B cell (primary cell): ENCODE results near the gene MREG. TPM values are rescaled to one million over a fixed set of nuclear protein-coding genes. Genes with fewer than 3 reads are reported as not detected.

Experiments
- ATAC-seq: fragments of 200-7000 bp; cut with Tn5 transposase; one replicate; pipeline ENCODE4 v1.10.0; 2021; ENCODE audit warnings: low read depth, mild to moderate bottlenecking, moderate number of reproducible peaks, moderate library complexity
- CTCF ChIA-PET: fragments of 350-600 bp; sonication (Branson Sonifier 250); formaldehyde crosslinking; loops from one replicate; lab custom pipeline; 2021; ENCODE audit warnings: antibody characterized with exemption, inconsistent platforms; lab: Charles Lee
- POLR2A ChIA-PET: fragments of 350-600 bp; sonication (Branson Sonifier 250); formaldehyde crosslinking; loops from one replicate; lab custom pipeline; 2021; ENCODE audit warnings: antibody characterized with exemption; lab: Charles Lee
- DNase-seq: peaks from one replicate; pipeline ENCODE4 v3.0.0; 2013
- H2AFZ ChIP-seq: 2 replicates; pipeline ENCODE4 v1.6.1; 2012; ENCODE audit warnings: mild to moderate bottlenecking, low read depth, low read length; ENCODE audit not compliant: insufficient read depth, poor library complexity, severe bottlenecking
- H3K27ac ChIP-seq, 2 donors: 1 replicate in 1 of 2; 2 replicates in 1 of 2; pipeline ENCODE4 v1.5.1; 2012 to 2013; ENCODE audit warnings: low read length in 2 of 2, mild to moderate bottlenecking in 2 of 2, moderate library complexity in 1 of 2
- H3K27me3 ChIP-seq, 4 experiments: fragments of 200-600 bp in 1 of 4; sonication (generic) in 1 of 4; replicated peaks in 1 of 4; 1 replicate in 2 of 4; 2 replicates in 2 of 4; pipeline versions ENCODE4 v1.6.1 to v1.7.0; 2013 to 2016; ENCODE audit warnings: low read length in 3 of 4, mild to moderate bottlenecking in 2 of 4, mixed read lengths in 1 of 4, moderate library complexity in 1 of 4; ENCODE audit not compliant: insufficient read depth in 4 of 4, control insufficient read depth in 3 of 4; ENCODE audit errors: control extremely low read depth in 1 of 4
- H3K36me3 ChIP-seq, 2 experiments: replicated peaks in 1 of 2; 1 replicate in 1 of 2; 2 replicates in 1 of 2; pipeline versions ENCODE4 v1.6.1 to v1.7.1; 2013; ENCODE audit warnings: low read length in 1 of 2; ENCODE audit not compliant: insufficient read depth in 2 of 2, control insufficient read depth in 1 of 2; ENCODE audit errors: control extremely low read depth in 1 of 2, extremely low read depth in 1 of 2
- H3K4me1 ChIP-seq, 2 donors: fragments of 200-600 bp in 1 of 2; sonication (generic) in 1 of 2; 1 replicate in 1 of 2; 2 replicates in 1 of 2; pipeline versions ENCODE4 v1.5.1 to v1.6.1; 2013 to 2017; ENCODE audit warnings: low read length in 2 of 2; ENCODE audit not compliant: control insufficient read depth in 2 of 2, insufficient read depth in 2 of 2
- H3K4me2 ChIP-seq: replicated peaks from 2 replicates; pipeline ENCODE3; 2012; ENCODE audit warnings: mild to moderate bottlenecking, low read depth, low read length; ENCODE audit not compliant: poor library complexity, severe bottlenecking
- H3K4me3 ChIP-seq, 5 experiments: fragments of 200-600 bp in 1 of 5; sonication (generic) in 1 of 5; 1 replicate in 3 of 5; 2 replicates in 2 of 5; pipeline versions ENCODE4 v1.5.1 to v1.7.0; 2011 to 2016; ENCODE audit warnings: low read length in 4 of 5, mild to moderate bottlenecking in 4 of 5, low read depth in 2 of 5, control low read depth in 1 of 5, moderate library complexity in 1 of 5; ENCODE audit not compliant: insufficient read depth in 1 of 5; ENCODE audit errors: control extremely low read depth in 1 of 5, extremely low read depth in 1 of 5
- H3K79me2 ChIP-seq: fragments of 200-600 bp; sonication (generic); one replicate; pipeline ENCODE4 v1.6.0; 2016; ENCODE audit warnings: low read length; ENCODE audit not compliant: control insufficient read depth, insufficient read depth
- H3K9ac ChIP-seq: fragments of 200-600 bp; sonication (generic); 2 replicates; pipeline ENCODE4 v1.6.1; 2017; ENCODE audit warnings: mild to moderate bottlenecking, low read length, moderate library complexity
- H3K9me3 ChIP-seq, 3 donors: one replicate each; pipeline versions ENCODE4 v1.6.1 to v1.7.1; 2013; ENCODE audit warnings: low read length in 2 of 3; ENCODE audit not compliant: control insufficient read depth in 2 of 3, insufficient read depth in 1 of 3; ENCODE audit errors: control extremely low read depth in 1 of 3
- H4K20me1 ChIP-seq: 2 replicates; pipeline ENCODE4 v1.6.0; 2012; ENCODE audit warnings: mild to moderate bottlenecking, low read length; ENCODE audit not compliant: insufficient read depth, control insufficient read depth, poor library complexity, severe bottlenecking
- H3K27ac Mint-ChIP-seq: one replicate; pipeline ENCODE4 v1.8.0; 2021; ENCODE audit warnings: mixed read lengths
- H3K27me3 Mint-ChIP-seq: one replicate; pipeline ENCODE4 v1.8.0; 2021; ENCODE audit warnings: mixed read lengths
- H3K4me1 Mint-ChIP-seq: one replicate; pipeline ENCODE4 v1.8.0; 2021; ENCODE audit warnings: mixed read lengths
- H3K4me3 Mint-ChIP-seq: one replicate; pipeline ENCODE4 v1.8.0; 2021; ENCODE audit warnings: mixed read lengths
- H3K9me3 Mint-ChIP-seq: one replicate; pipeline ENCODE4 v1.8.0; 2022; ENCODE audit warnings: mixed read lengths; ENCODE audit not compliant: insufficient read depth
- EZH2 ChIP-seq: IDR thresholded peaks from 2 replicates; pipeline ENCODE4 v1.6.1; 2012; ENCODE audit warnings: borderline replicate concordance, low read depth, mild to moderate bottlenecking, moderate library complexity, low read length; ENCODE audit not compliant: insufficient read depth, poor library complexity, severe bottlenecking
- WGBS: methylation state at CpG from one replicate; pipeline ENCODE4 v1.1.5; 2013; ENCODE audit warnings: missing lambda C conversion rate; ENCODE audit not compliant: insufficient coverage; 5-methylcytosine and 5-hydroxymethylcytosine counted together
- intact Hi-C: fragments of 100-400 bp; cut with micrococcal nuclease; formaldehyde crosslinking; loops from one replicate; pipeline ENCODE4 v1.10.0; 2022
- polyA plus RNA-seq: library from polyadenylated mRNA; depleted of rRNA; stranded (reverse); fragments of >200 nt; gene quantifications from 2 replicates; pipeline ENCODE4 v1.2.3, GENCODE V29; 2012
- total RNA-seq, 2 donors: library from RNA; stranded (reverse); fragments of 120-200 nt in 1 of 2; gene quantifications; 1 replicate in 1 of 2; 2 replicates in 1 of 2; pipeline versions ENCODE4 v1.2.3 to v1.2.4, GENCODE V29; 2013 to 2022
- TF ChIP-seq, protein P1 (sequence below): fragments of 200-600 bp; IDR thresholded peaks from one replicate; pipeline ENCODE4 v1.8.0; 2022; ENCODE audit warnings: antibody characterized with exemption, mild to moderate bottlenecking

Gene MREG
- total and polyA plus RNA-seq, 2 donors (not counting 1 experiment from before 2014, with no cell fraction given), result 2.1 to 5.7 TPM

DNA sequence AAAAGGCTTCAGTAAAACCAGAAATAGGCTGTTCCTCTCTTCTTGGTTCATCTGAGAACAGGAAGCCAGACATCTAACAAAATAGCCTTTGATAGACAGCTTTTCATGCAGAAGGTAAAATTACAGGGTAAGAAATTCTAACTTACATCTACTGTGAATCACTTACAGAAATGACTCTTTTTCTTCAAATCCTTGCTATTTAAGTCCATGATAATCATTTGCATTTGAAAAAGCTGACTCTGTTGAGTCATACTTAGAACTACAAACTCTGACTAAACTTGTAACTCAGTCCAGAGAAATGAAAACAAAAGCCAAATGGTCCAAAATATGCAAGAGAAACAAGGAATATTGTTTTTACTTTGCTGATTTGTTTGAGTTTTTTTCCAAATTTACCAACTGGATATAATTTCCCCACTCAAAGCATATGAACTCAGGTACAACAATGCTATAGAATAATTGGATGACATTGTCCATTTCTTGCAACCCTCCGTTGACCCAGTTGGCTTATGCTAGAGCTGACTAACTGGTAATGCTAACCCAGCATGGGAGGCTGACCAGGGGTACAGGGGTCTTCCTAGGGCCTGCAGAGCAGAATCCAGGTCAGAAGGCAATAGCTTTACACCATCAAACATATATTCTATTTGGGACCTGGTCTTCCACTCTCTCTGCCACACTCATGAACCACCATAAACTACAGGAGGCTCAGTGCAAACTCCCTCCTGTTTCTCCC lies 18.8 kb upstream of the MREG start:
- no peak for ATAC-seq
- POLR2A ChIA-PET, result no interaction called here
- no peak overlapping the region for H3K27ac Mint-ChIP-seq

DNA sequence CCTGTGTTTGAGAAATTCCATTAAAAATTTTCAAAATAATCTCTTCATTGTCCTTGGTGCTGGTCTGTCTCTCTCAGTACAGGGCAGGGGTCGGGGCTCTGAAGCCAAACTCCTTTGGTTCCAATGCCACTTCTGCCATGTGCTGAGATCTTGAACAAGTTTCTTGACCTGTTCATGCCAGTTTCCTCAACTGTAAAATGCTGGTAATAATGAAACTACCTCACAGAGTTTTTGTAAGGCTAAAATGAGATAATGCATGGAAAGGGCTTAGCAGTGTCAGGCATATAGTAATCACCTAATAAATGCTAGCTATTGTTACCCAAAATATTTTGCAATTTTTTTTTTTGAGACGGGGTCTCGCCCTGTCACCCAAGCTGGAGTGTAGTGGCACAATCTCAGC lies 16.9 kb upstream of the MREG start:
- 80% methylated on average over 1 of the region's 3 CpGs for WGBS

More for the DNA sequence above, 18.8 kb upstream of the MREG start:
- H4K20me1 ChIP-seq, result no peaks in the 10 kb centered on the region
- no peak overlapping the region for H3K4me2 ChIP-seq
- no peaks in the 10 kb centered on the region for H3K9me3 Mint-ChIP-seq
- H3K27me3 ChIP-seq, result no peaks in the 10 kb centered on the region
- H3K27ac ChIP-seq, result no peak overlapping the region
- peaks cover 0 to 5% of the 10 kb centered on the region in 2 donors for H3K4me1 ChIP-seq
- DNase-seq, result no peak
- H3K4me1 Mint-ChIP-seq, result peaks cover 8% of the 10 kb centered on the region
- H3K36me3 ChIP-seq, result peaks cover 0 to 4% of the 10 kb centered on the region in 2 experiments
- H2AFZ ChIP-seq, result no peak overlapping the region
- intact Hi-C loops, result loop anchor here (10.0 kb wide), 1 partner anchor 1683 kb away; no protein-coding TSS in a partner anchor
- H3K9ac ChIP-seq, result no peak overlapping the region
- H3K27me3 Mint-ChIP-seq, result no peaks in the 10 kb centered on the region
- TF ChIP-seq, protein P1, sequence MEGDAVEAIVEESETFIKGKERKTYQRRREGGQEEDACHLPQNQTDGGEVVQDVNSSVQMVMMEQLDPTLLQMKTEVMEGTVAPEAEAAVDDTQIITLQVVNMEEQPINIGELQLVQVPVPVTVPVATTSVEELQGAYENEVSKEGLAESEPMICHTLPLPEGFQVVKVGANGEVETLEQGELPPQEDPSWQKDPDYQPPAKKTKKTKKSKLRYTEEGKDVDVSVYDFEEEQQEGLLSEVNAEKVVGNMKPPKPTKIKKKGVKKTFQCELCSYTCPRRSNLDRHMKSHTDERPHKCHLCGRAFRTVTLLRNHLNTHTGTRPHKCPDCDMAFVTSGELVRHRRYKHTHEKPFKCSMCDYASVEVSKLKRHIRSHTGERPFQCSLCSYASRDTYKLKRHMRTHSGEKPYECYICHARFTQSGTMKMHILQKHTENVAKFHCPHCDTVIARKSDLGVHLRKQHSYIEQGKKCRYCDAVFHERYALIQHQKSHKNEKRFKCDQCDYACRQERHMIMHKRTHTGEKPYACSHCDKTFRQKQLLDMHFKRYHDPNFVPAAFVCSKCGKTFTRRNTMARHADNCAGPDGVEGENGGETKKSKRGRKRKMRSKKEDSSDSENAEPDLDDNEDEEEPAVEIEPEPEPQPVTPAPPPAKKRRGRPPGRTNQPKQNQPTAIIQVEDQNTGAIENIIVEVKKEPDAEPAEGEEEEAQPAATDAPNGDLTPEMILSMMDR, result no peak
- TF ChIP-seq EZH2, result no peak
- H3K9me3 ChIP-seq, result no peaks in the 10 kb centered on the region
- H3K4me3 Mint-ChIP-seq, result no peak overlapping the region
- H3K4me3 ChIP-seq, result no peak overlapping the region
- CTCF ChIA-PET, result interaction anchor here (0.6 to 4.3 kb wide), 10 partner anchors 9 to 635 kb away, joined by 3 to 41 read pairs (median 11); partner anchors contain the start of genes PECR, TMEM169 and XRCC5
- 82% methylated on average over 1 of the region's 1 CpG for WGBS
- no peaks in the 10 kb centered on the region for H3K79me2 ChIP-seq

More for the DNA sequence above, 16.9 kb upstream of the MREG start:
- Mint-ChIP-seq H3K27me3 (no peaks in the 10 kb centered on the region), H3K9me3 (no peaks in the 10 kb centered on the region), H3K4me3 (no peak overlapping the region), H3K27ac (no peak overlapping the region), H3K4me1 (peaks cover 8% of the 10 kb centered on the region)
- no peaks in the 10 kb centered on the region for H3K9me3 ChIP-seq
- H3K9ac ChIP-seq, result no peak overlapping the region
- no peak overlapping the region for H2AFZ ChIP-seq
- ATAC-seq, result no peak
- H3K4me2 ChIP-seq, result no peak overlapping the region
- ChIA-PET POLR2A (no interaction called here), CTCF (interaction anchor here (1.4 kb wide), 1 partner anchor 637 kb away, joined by 5 read pairs; no protein-coding TSS in a partner anchor)
- TF ChIP-seq, protein P1, result no peak
- TF ChIP-seq EZH2, result no peak
- no peak overlapping the region for H3K4me3 ChIP-seq
- H3K4me1 ChIP-seq, result peaks cover 0 to 5% of the 10 kb centered on the region in 2 donors
- no peaks in the 10 kb centered on the region for H3K27me3 ChIP-seq
- DNase-seq, result no peak
- no peaks in the 10 kb centered on the region for H3K79me2 ChIP-seq
- H3K36me3 ChIP-seq, result no peaks in the 10 kb centered on the region
- H4K20me1 ChIP-seq, result no peaks in the 10 kb centered on the region
- H3K27ac ChIP-seq, result no peak overlapping the region
- intact Hi-C loops, result loop anchor here (10.0 kb wide), 1 partner anchor 1685 kb away; no protein-coding TSS in a partner anchor
